OCI-LY7 (cell line): ENCODE measurements around the gene ABL1. TPM values are rescaled to one million over a fixed set of nuclear protein-coding genes. Genes with fewer than 3 reads are reported as not detected.

Experiments
- BruUV-seq: library from RNA; stranded (reverse); fragments of 400-500 nt; replicated peaks from 2 replicates; lab custom pipeline; 2021; lab: Mats Ljungman, UMichigan
- CTCF ChIA-PET: fragments of 300-600 bp; sonication (Branson Sonifier 250); formaldehyde crosslinking; loops from one replicate; lab custom pipeline; 2022; ENCODE audit warnings: antibody characterized with exemption; ENCODE audit not compliant: unreplicated experiment; lab: Charles Lee
- POLR2A ChIA-PET: fragments of 300-600 bp; sonication (Branson Sonifier 250); formaldehyde crosslinking; loops from one replicate; lab custom pipeline; 2022; ENCODE audit warnings: antibody characterized with exemption; lab: Charles Lee
- DNase-seq: peaks from one replicate; pipeline ENCODE4 v3.0.0-alpha.2; 2015; ENCODE audit warnings: low spot score
- H2AFZ ChIP-seq: fragments of 200-600 bp; sonication (generic), shearing (Covaris generic); 2 replicates; pipeline ENCODE4 v1.6.1; 2014; ENCODE audit warnings: mild to moderate bottlenecking, antibody characterized with exemption, low read length, moderate library complexity
- H3K27ac ChIP-seq: fragments of 200-600 bp; sonication (generic); 2 replicates; pipeline ENCODE4 v1.5.1; 2014; ENCODE audit warnings: mixed run types, low read depth, mild to moderate bottlenecking, moderate library complexity, low read length, inconsistent platforms; ENCODE audit not compliant: poor library complexity, severe bottlenecking
- H3K36me3 ChIP-seq: fragments of 200-600 bp; sonication (generic); 2 replicates; pipeline ENCODE4 v1.6.1; 2014; ENCODE audit warnings: mild to moderate bottlenecking, antibody characterized with exemption, low read length, moderate library complexity, mixed read lengths; ENCODE audit not compliant: insufficient read depth
- H3K4me1 ChIP-seq: fragments of 200-600 bp; sonication (generic); 2 replicates; pipeline ENCODE4 v1.5.1; 2014; ENCODE audit warnings: mild to moderate bottlenecking, low read length; ENCODE audit not compliant: insufficient read depth, poor library complexity, severe bottlenecking
- H3K4me2 ChIP-seq: fragments of 200-600 bp; sonication (generic); 2 replicates; pipeline ENCODE4 v1.6.1; 2014; ENCODE audit warnings: mild to moderate bottlenecking, low read length
- H3K4me3 ChIP-seq: fragments of 200-600 bp; sonication (generic); 2 replicates; pipeline ENCODE4 v1.5.1; 2014; ENCODE audit warnings: mild to moderate bottlenecking, low read depth, low read length; ENCODE audit not compliant: poor library complexity, severe bottlenecking
- H3K79me2 ChIP-seq: fragments of 200-600 bp; sonication (generic); 2 replicates; pipeline ENCODE4 v1.6.1; 2016; ENCODE audit warnings: low read depth, mild to moderate bottlenecking, low read length, moderate library complexity, mixed read lengths; ENCODE audit not compliant: insufficient read depth
- H3K9me2 ChIP-seq: fragments of 200-600 bp; sonication (generic); 2 replicates; pipeline ENCODE4 v1.6.1; 2016; ENCODE audit warnings: mild to moderate bottlenecking, low read length, mixed read lengths; ENCODE audit not compliant: insufficient read depth
- H3K9me3 ChIP-seq: fragments of 200-600 bp; sonication (generic); 2 replicates; pipeline ENCODE4 v1.6.1; 2014; ENCODE audit warnings: mild to moderate bottlenecking, mixed run types, low read length, mixed read lengths
- H4K20me1 ChIP-seq: fragments of 200-600 bp; sonication (generic); 2 replicates; pipeline ENCODE4 v1.6.1; 2014; ENCODE audit warnings: mild to moderate bottlenecking, antibody characterized with exemption, low read length, moderate library complexity, mixed read lengths; ENCODE audit not compliant: insufficient read depth
- CTCF ChIP-seq: fragments of 200-600 bp; sonication (generic); conservative IDR thresholded peaks from 2 replicates; pipeline ENCODE4 v1.5.1; 2014; ENCODE audit warnings: mild to moderate bottlenecking, antibody characterized with exemption, low read length, moderate library complexity, mixed read lengths
- EZH2phosphoT487 ChIP-seq: fragments of 200-600 bp; sonication (generic); IDR thresholded peaks from 2 replicates; pipeline ENCODE4 v1.6.1; 2018; ENCODE audit warnings: low read depth, borderline replicate concordance, mild to moderate bottlenecking, mixed run types, antibody characterized with exemption, low read length, moderate library complexity, mixed read lengths
- intact Hi-C: fragments of 100-400 bp; cut with micrococcal nuclease; formaldehyde crosslinking; loops from one replicate; pipeline ENCODE4 v1.10.0; 2022; ENCODE audit not compliant: unreplicated experiment
- total RNA-seq, 2 experiments: library from RNA; depleted of rRNA in 1 of 2; stranded (reverse); fragments of >200 nt in 1 of 2; shearing (Covaris generic) in 1 of 2; gene quantifications; 2 replicates each; pipeline ENCODE4 v1.2.3, GENCODE V29; 2014 to 2022

Gene ABL1
- total RNA-seq, 2 experiments from 2014 or later = 8.1 to 28.3 TPM

DNA sequence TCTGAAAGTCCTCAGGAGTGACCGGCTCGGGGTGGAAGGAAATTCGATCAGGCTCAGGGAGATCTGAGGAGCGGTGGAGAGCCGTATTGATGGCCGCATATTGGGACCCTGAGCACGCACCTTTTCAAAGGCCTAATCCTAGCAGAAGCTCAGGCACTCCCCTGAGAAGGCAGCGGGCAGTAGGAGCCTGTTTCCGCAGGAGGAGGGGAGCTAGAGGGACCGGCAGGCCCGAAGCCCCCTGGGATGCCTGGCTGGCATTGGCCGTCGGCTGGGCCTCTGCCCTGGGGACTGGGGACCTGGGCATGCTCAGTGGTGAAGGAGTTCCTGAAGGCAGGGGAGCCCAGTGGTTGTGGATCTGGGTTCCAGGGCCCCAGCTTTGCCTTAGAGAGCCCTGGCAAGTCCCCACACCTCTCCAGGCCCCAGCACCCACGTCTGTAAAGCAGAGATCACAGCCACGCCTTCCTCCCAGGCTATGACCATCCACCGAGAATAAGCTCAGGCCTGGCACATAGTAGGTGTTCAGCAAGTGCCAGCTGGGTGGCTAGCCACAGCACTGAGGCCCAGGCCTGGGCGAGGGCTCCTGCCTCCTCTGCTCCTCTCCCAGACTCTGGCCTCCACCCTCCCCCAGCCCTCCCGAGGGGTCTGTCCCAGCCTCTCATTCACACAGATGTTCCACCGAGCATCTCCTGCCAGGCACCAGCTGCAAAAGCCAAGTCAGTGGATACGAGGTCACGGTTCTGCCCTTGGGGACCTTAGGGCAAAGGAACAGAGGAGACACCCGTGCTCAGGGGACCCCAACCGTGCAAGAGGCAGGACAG, 78.8 kb downstream of the ABL1 start:
- Histone ChIP-seq H3K36me3 (no peaks in the 10 kb centered on the region), H3K4me2 (no peak overlapping the region), H4K20me1 (no peaks in the 10 kb centered on the region), H3K79me2 (no peaks in the 10 kb centered on the region), H3K9me2 (no peaks in the 10 kb centered on the region), H3K4me1 (no peaks in the 10 kb centered on the region), H3K4me3 (no peak overlapping the region), H3K9me3 (no peaks in the 10 kb centered on the region), H2AFZ (no peak overlapping the region), H3K27ac (no peak overlapping the region)
- no peak for TF ChIP-seq CTCF
- no peak for TF ChIP-seq EZH2phosphoT487
- no TSS peak for BruUV-seq
- ChIA-PET CTCF (no interaction called here), POLR2A (no interaction called here)
- intact Hi-C loops = no loop called here
- no peak for DNase-seq

DNA sequence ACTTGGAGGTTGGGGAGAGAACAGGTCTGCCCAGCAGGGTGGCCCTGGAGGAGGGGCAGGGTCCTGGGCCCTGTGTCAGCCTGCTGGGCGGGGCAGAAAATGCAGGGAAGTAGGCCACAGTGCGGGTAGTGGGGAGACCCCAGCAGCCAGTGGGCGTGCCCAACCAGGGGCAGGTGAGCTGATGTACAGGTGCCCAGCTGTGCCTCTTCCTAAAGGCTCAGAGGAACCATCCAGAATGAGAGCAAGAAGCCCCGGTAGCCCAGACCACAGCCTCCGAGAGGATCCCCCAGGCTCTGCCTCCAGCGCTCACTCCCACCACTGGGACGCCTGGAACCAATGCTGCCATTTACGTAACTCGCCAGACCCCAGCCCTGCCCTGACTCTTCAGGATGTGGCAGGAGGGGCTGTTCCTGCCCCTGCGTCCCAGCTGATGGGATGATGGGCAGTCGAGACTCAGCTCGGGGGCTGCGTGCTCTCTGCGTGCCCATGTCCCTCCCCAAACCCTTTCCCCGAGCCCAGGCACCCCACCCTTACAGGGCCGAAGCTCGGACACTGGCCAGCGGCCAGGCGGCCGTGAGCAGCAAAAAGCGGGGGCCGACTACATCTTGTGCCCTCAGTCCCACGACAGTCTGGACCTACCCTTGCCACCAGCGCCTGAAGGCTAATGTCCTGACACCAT, 79.5 kb downstream of the ABL1 start:
- H3K4me1 ChIP-seq = no peaks in the 10 kb centered on the region
- H3K4me3 ChIP-seq = no peak overlapping the region
- intact Hi-C loops = no loop called here
- no peaks in the 10 kb centered on the region for H3K36me3 ChIP-seq
- H3K4me2 ChIP-seq = no peak overlapping the region
- ChIA-PET POLR2A (no interaction called here), CTCF (no interaction called here)
- DNase-seq = no peak
- no TSS peak for BruUV-seq
- H3K79me2 ChIP-seq = no peaks in the 10 kb centered on the region
- H3K9me3 ChIP-seq = no peaks in the 10 kb centered on the region
- H4K20me1 ChIP-seq = no peaks in the 10 kb centered on the region
- H2AFZ ChIP-seq = no peak overlapping the region
- H3K27ac ChIP-seq = no peak overlapping the region
- H3K9me2 ChIP-seq = no peaks in the 10 kb centered on the region
- TF ChIP-seq CTCF (no peak), EZH2phosphoT487 (no peak)

DNA sequence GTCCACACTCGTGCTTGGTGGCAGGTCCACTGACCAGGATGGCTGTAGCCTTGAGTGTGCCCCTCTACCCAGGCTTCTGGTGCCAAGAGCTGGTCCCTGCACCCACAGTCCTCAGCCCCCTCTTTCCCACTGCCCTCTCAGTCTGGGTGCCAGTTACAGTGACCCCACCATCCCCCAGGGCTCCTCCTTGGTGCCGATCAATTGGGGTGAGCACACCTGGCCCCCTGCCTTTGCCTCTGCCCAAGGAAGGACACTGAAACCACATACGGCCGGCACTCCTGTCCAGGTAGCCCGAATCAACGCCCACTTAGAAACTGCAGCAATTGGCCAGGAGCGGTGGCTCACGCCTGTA, 80.0 kb downstream of the ABL1 start:
- Histone ChIP-seq H3K36me3 (no peaks in the 10 kb centered on the region), H3K27ac (no peak overlapping the region), H3K9me3 (no peaks in the 10 kb centered on the region), H3K4me2 (no peak overlapping the region), H3K4me1 (no peaks in the 10 kb centered on the region), H3K79me2 (no peaks in the 10 kb centered on the region), H3K9me2 (no peaks in the 10 kb centered on the region), H4K20me1 (no peaks in the 10 kb centered on the region), H2AFZ (no peak overlapping the region), H3K4me3 (no peak overlapping the region)
- intact Hi-C loops = no loop called here
- DNase-seq = no peak
- POLR2A ChIA-PET = no interaction called here
- CTCF ChIA-PET = no interaction called here
- no TSS peak for BruUV-seq
- TF ChIP-seq EZH2phosphoT487 (no peak), CTCF (no peak)
